H1 (cell line): ENCODE measurements around the gene UBASH3B. TPM values are rescaled to one million over a fixed set of nuclear protein-coding genes. Genes with fewer than 3 reads are reported as not detected.

Experiments
- CTCF ChIA-PET: fragments of 300-600 bp; sonication (Branson Sonifier 250); formaldehyde crosslinking; loops from one replicate; lab custom pipeline; 2021; ENCODE audit not compliant: partially characterized antibody; lab: Charles Lee
- POLR2A ChIA-PET: fragments of 300-600 bp; sonication (Branson Sonifier 250); formaldehyde crosslinking; loops from one replicate; lab custom pipeline; 2021; ENCODE audit warnings: inconsistent platforms; ENCODE audit not compliant: partially characterized antibody; lab: Charles Lee
- DNase-seq, 2 experiments: peaks; one replicate each; pipeline versions ENCODE4 v3.0.0 to v3.0.0-alpha.2; 2010 to 2022; ENCODE audit warnings: low spot score in 2 of 2, low read depth in 1 of 2, mixed read lengths in 1 of 2
- FAIRE-seq: peaks from 2 replicates; lab custom pipeline; 2011; peaks lifted over from hg19 to GRCh38; lab: Jason Lieb, UNC
- H2AFZ ChIP-seq: 2 replicates; pipeline ENCODE4 v1.8.1; 2012; ENCODE audit warnings: low read length, inconsistent platforms
- H2AK5ac ChIP-seq: 2 replicates; pipeline ENCODE4 v1.6.1; 2013; ENCODE audit warnings: low read depth, low read length
- H2BK120ac ChIP-seq: replicated peaks from 2 replicates; pipeline ENCODE3; 2013; ENCODE audit warnings: low read depth, low read length, inconsistent platforms
- H2BK12ac ChIP-seq: 2 replicates; pipeline ENCODE4 v1.6.1; 2013; ENCODE audit warnings: low read depth, low read length
- H2BK15ac ChIP-seq: 2 replicates; pipeline ENCODE4 v1.6.1; 2013; ENCODE audit warnings: low read length
- H2BK20ac ChIP-seq: 2 replicates; pipeline ENCODE4 v1.6.1; 2013; ENCODE audit warnings: low read length
- H2BK5ac ChIP-seq: 2 replicates; pipeline ENCODE4 v1.6.1; 2013; ENCODE audit warnings: low read depth, low read length
- H3K14ac ChIP-seq: 2 replicates; pipeline ENCODE4 v1.6.1; 2013; ENCODE audit warnings: inconsistent platforms; ENCODE audit not compliant: insufficient read length
- H3K18ac ChIP-seq: 2 replicates; pipeline ENCODE4 v1.6.1; 2013; ENCODE audit warnings: low read length; ENCODE audit errors: extremely low read depth
- H3K23ac ChIP-seq: 2 replicates; pipeline ENCODE4 v1.6.1; 2013; ENCODE audit warnings: inconsistent platforms; ENCODE audit not compliant: insufficient read length
- H3K23me2 ChIP-seq: 2 replicates; pipeline ENCODE4 v1.6.1; 2013; ENCODE audit warnings: low read depth, low read length
- H3K27ac ChIP-seq: 2 replicates; pipeline ENCODE4 v1.6.1; 2011; ENCODE audit warnings: low read depth, low read length, inconsistent platforms
- H3K27me3 ChIP-seq, 4 experiments: replicated peaks in 1 of 4; 1 replicate in 1 of 4; 2 replicates in 3 of 4; pipeline versions ENCODE4 v1.6.1 to v1.8.1; 2011 to 2013; ENCODE audit warnings: low read length in 3 of 4, mild to moderate bottlenecking in 3 of 4, inconsistent platforms in 2 of 4, mixed read lengths in 2 of 4, moderate library complexity in 1 of 4; ENCODE audit not compliant: control insufficient read depth in 3 of 4, insufficient read depth in 3 of 4; ENCODE audit errors: extremely low read depth in 1 of 4
- H3K36me3 ChIP-seq, 4 experiments: 2 replicates each; pipeline versions ENCODE4 v1.6.1 to v1.8.1; 2011 to 2013; ENCODE audit warnings: mild to moderate bottlenecking in 4 of 4, low read length in 3 of 4, moderate library complexity in 2 of 4, control low read depth in 1 of 4, inconsistent platforms in 1 of 4; ENCODE audit not compliant: insufficient read depth in 4 of 4, control insufficient read depth in 2 of 4
- H3K4ac ChIP-seq: replicated peaks from 2 replicates; pipeline ENCODE3; 2013; ENCODE audit warnings: low read length, low read depth, mixed read lengths, inconsistent platforms; ENCODE audit not compliant: insufficient read length
- H3K4me1 ChIP-seq, 4 experiments: replicated peaks in 1 of 4; 1 replicate in 1 of 4; 2 replicates in 3 of 4; pipeline versions ENCODE4 v1.6.1 to v1.8.1; 2011 to 2013; ENCODE audit warnings: low read length in 3 of 4, inconsistent platforms in 2 of 4, mixed read lengths in 1 of 4; ENCODE audit not compliant: insufficient read depth in 4 of 4, control insufficient read depth in 3 of 4
- H3K4me2 ChIP-seq, 2 experiments: 2 replicates each; pipeline versions ENCODE4 v1.6.1 to v1.8.1; 2011 to 2013; ENCODE audit warnings: low read depth in 2 of 2, low read length in 2 of 2, control low read depth in 1 of 2, inconsistent platforms in 1 of 2, mild to moderate bottlenecking in 1 of 2; ENCODE audit not compliant: insufficient read depth in 1 of 2
- H3K4me3 ChIP-seq, 4 experiments: fragments of 200-600, 300-600 bp in 1 of 4; sonication (generic), shearing (Covaris generic), sonication (Bioruptor Twin) in 1 of 4; 2 replicates each; pipeline versions ENCODE4 v1.5.1 to v1.8.1; 2011 to 2016; ENCODE audit warnings: low read length in 4 of 4, low read depth in 3 of 4, control low read depth in 2 of 4, inconsistent platforms in 2 of 4, mild to moderate bottlenecking in 2 of 4, mixed read lengths in 1 of 4, moderate library complexity in 1 of 4; ENCODE audit not compliant: insufficient read depth in 2 of 4; ENCODE audit errors: extremely low read depth in 1 of 4
- H3K56ac ChIP-seq: replicated peaks from 2 replicates; pipeline ENCODE3; 2013; ENCODE audit warnings: low read depth, mild to moderate bottlenecking, mixed read lengths, low read length, inconsistent platforms; ENCODE audit not compliant: insufficient read length
- H3K79me1 ChIP-seq: 2 replicates; pipeline ENCODE4 v1.6.1; 2013; ENCODE audit warnings: low read depth, low read length, control low read depth
- H3K79me2 ChIP-seq, 2 experiments: 2 replicates each; pipeline versions ENCODE4 v1.6.1 to v1.8.1; 2012 to 2013; ENCODE audit warnings: low read length in 2 of 2, mild to moderate bottlenecking in 2 of 2, inconsistent platforms in 1 of 2; ENCODE audit not compliant: insufficient read depth in 2 of 2, control insufficient read depth in 1 of 2
- H3K9ac ChIP-seq, 4 experiments: replicated peaks in 1 of 4; 1 replicate in 1 of 4; 2 replicates in 3 of 4; pipeline versions ENCODE4 v1.6.1 to v1.8.1; 2011 to 2013; ENCODE audit warnings: low read depth in 3 of 4, low read length in 3 of 4, control low read depth in 2 of 4, mild to moderate bottlenecking in 2 of 4, moderate library complexity in 2 of 4, inconsistent platforms in 1 of 4; ENCODE audit errors: extremely low read depth in 1 of 4
- H3K9me3 ChIP-seq, 2 experiments: 2 replicates each; pipeline versions ENCODE4 v1.6.1 to v1.8.1; 2012 to 2013; ENCODE audit warnings: mild to moderate bottlenecking in 2 of 2, moderate library complexity in 2 of 2, control low read depth in 1 of 2, inconsistent platforms in 1 of 2, low read depth in 1 of 2, low read length in 1 of 2, mixed read lengths in 1 of 2; ENCODE audit not compliant: insufficient read depth in 2 of 2
- H4K20me1 ChIP-seq, 2 experiments: replicated peaks in 1 of 2; 2 replicates each; pipeline versions ENCODE3 to v1.8.1; 2011 to 2013; ENCODE audit warnings: inconsistent platforms in 2 of 2, low read length in 2 of 2, mild to moderate bottlenecking in 1 of 2; ENCODE audit not compliant: insufficient read depth in 2 of 2, control insufficient read depth in 1 of 2
- H4K5ac ChIP-seq: 2 replicates; pipeline ENCODE4 v1.6.1; 2013; ENCODE audit warnings: low read length, low read depth, mixed read lengths, inconsistent platforms; ENCODE audit not compliant: insufficient read length
- H4K8ac ChIP-seq: 2 replicates; pipeline ENCODE4 v1.8.0; 2013; ENCODE audit warnings: mild to moderate bottlenecking, moderate library complexity, low read length, inconsistent platforms; ENCODE audit not compliant: insufficient read depth; ENCODE audit errors: extremely low read depth
- H4K91ac ChIP-seq: replicated peaks from 2 replicates; pipeline ENCODE3; 2013; ENCODE audit warnings: low read length, mixed read lengths, inconsistent platforms; ENCODE audit not compliant: insufficient read length
- BCL11A ChIP-seq, 2 experiments: IDR thresholded peaks; one replicate each; pipeline ENCODE4 v1.6.1; 2011; ENCODE audit warnings: low read depth in 2 of 2, low read length in 2 of 2, mild to moderate bottlenecking in 2 of 2
- CBX8 ChIP-seq: fragments of 300-800, 300-1000 bp; sonication (generic); IDR thresholded peaks from 2 replicates; pipeline ENCODE4 v1.7.1; 2016; ENCODE audit warnings: low read depth, low read length, borderline replicate concordance
- EP300 ChIP-seq, 2 experiments: IDR thresholded peaks; 1 replicate in 1 of 2; 2 replicates in 1 of 2; pipeline ENCODE4 v1.6.1; 2011 to 2012; ENCODE audit warnings: low read depth in 2 of 2, low read length in 2 of 2, mild to moderate bottlenecking in 2 of 2, borderline replicate concordance in 1 of 2, inconsistent platforms in 1 of 2, moderate library complexity in 1 of 2
- HDAC6 ChIP-seq: IDR thresholded peaks from one replicate; pipeline ENCODE4 v1.7.1; 2012; ENCODE audit warnings: low read depth, mild to moderate bottlenecking, inconsistent platforms, low read length, moderate library complexity
- JUN ChIP-seq: IDR thresholded peaks from 2 replicates; pipeline ENCODE4 v1.6.1; 2011; ENCODE audit warnings: low read depth, mild to moderate bottlenecking, improper control_type of control experiment, low read length
- KDM5A ChIP-seq: fragments of 200-600 bp; IDR thresholded peaks from 2 replicates; pipeline ENCODE4 v1.7.1; 2012; ENCODE audit warnings: mild to moderate bottlenecking, low read length, inconsistent platforms, mixed read lengths
- POLR2AphosphoS5 ChIP-seq: IDR thresholded peaks from 2 replicates; pipeline ENCODE4 v1.6.1; 2011; ENCODE audit warnings: low read depth, low read length
- SRF ChIP-seq: IDR thresholded peaks from 2 replicates; pipeline ENCODE4 v1.6.1; 2011; ENCODE audit warnings: mild to moderate bottlenecking, low read depth, low read length, moderate library complexity
- WGBS, 2 experiments: shearing (Covaris generic) in 1 of 2; methylation state at CpG; one replicate each; pipeline versions ENCODE4 v1.1.6 to v1.1.7; 2013 to 2015; ENCODE audit warnings: low lambda C conversion rate in 2 of 2, mixed read lengths in 2 of 2, inconsistent platforms in 1 of 2, low coverage in 1 of 2, missing lambda C conversion rate in 1 of 2; ENCODE audit not compliant: insufficient replicate concordance in 2 of 2, insufficient coverage in 1 of 2, insufficient read length in 1 of 2; ENCODE audit errors: extremely low coverage in 1 of 2, missing lambda C conversion rate in 1 of 2; 5-methylcytosine and 5-hydroxymethylcytosine counted together
- polyA plus RNA-seq, 7 experiments: library from polyadenylated mRNA; depleted of rRNA in 3 of 7; stranded (reverse) in 5 of 7; unstranded in 2 of 7; fragments of >200 nt in 5 of 7; fragments of 200-250 nt in 2 of 7; gene quantifications; 1 replicate in 5 of 7; 2 replicates in 1 of 7; 4 replicates in 1 of 7; pipeline versions ENCODE4 v1.2.1 to v1.2.3, GENCODE V29; 2011 to 2013; ENCODE audit warnings: missing spikeins in 2 of 7, mixed read lengths in 2 of 7
- total RNA-seq: library from RNA; stranded (reverse); fragmentation: NEBNext Ultra II Directional; extraction: Animal tissue kit (Norgen Biotek cat#: 25700); gene quantifications from 2 replicates; pipeline ENCODE4 v1.2.1, GENCODE V29; 2021
- TF ChIP-seq, protein P1 (sequence below): IDR thresholded peaks from 2 replicates; pipeline ENCODE4 v1.6.1; 2011; ENCODE audit warnings: low read length, improper control_type of control experiment

UBASH3B gene
- total and polyA plus RNA-seq, 2 of the 8 experiments (the other 6 are each of a cell fraction or from before 2014, with no cell fraction given) = 7.5 to 9.5 TPM

DNA sequence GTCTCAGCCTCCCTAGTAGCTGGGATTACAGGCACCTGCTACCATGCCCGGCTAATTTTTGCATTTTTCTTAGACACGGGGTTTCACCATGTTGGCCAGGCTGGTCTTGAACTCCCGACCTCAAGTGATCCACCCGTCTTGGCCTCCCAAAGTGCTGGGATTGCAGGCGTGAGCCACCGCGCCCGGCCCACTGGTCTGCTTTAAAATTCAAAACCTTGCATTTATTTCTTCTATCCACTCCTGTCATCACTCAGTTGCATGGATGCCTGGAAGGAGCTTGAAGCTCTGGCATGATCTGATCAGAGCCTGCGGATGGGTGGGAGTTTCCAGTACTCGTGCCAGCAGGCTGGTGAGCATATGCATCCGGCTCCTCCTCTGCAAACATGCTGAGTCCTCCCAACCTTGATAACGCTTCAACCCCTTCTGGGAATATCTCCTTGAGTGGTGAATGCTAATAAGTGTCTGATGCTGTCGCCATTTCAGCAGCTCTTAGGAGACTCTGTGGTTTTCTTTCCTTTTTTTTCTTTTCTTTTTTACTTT lies 39.6 kb downstream of the UBASH3B start:
- ChIA-PET CTCF (interaction anchor here (0.6 to 4.0 kb wide), 5 partner anchors 18 to 86 kb away, joined by 3 to 13 read pairs (median 4); no protein-coding TSS in a partner anchor), POLR2A (no interaction called here)
- no peak overlapping the region for H4K8ac ChIP-seq
- no peak overlapping the region for H3K23ac ChIP-seq
- H3K9me3 ChIP-seq = no peaks in the 10 kb centered on the region
- no peak overlapping the region for H2AFZ ChIP-seq
- no peak overlapping the region for H2AK5ac ChIP-seq
- H2BK15ac ChIP-seq = no peak overlapping the region
- H3K27me3 ChIP-seq = no peaks in the 10 kb centered on the region
- H4K20me1 ChIP-seq = no peaks in the 10 kb centered on the region
- H3K27ac ChIP-seq = no peak overlapping the region
- no peak overlapping the region for H3K4ac ChIP-seq
- H3K4me1 ChIP-seq = peaks cover 7 to 20% (median 14%) of the 10 kb centered on the region in 4 experiments; a peak in 6 of 7 replicates
- 93% methylated on average over 12 of the region's 13 CpGs; no CpG with 5 or more reads in 1 of the 2 experiments for WGBS, 2 experiments
- no peaks in the 10 kb centered on the region for H3K79me2 ChIP-seq
- TF ChIP-seq KDM5A = no peak
- no peak for TF ChIP-seq HDAC6
- no peak for TF ChIP-seq POLR2AphosphoS5
- TF ChIP-seq, protein P1, sequence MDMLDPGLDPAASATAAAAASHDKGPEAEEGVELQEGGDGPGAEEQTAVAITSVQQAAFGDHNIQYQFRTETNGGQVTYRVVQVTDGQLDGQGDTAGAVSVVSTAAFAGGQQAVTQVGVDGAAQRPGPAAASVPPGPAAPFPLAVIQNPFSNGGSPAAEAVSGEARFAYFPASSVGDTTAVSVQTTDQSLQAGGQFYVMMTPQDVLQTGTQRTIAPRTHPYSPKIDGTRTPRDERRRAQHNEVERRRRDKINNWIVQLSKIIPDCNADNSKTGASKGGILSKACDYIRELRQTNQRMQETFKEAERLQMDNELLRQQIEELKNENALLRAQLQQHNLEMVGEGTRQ = no peak
- no peak for TF ChIP-seq JUN
- TF ChIP-seq BCL11A (IDR thresholded peaks at IDR 0.05; ENCODE audit: low read depth in 2 of 2, low read length in 2 of 2) = no peak
- no peak for TF ChIP-seq SRF
- TF ChIP-seq EP300 (IDR thresholded peaks at IDR 0.05; ENCODE audit: borderline replicate concordance in 1 of 2, low read depth in 2 of 2, low read length in 2 of 2) = no peak
- no peak for TF ChIP-seq CBX8
- H3K9ac ChIP-seq = no peak overlapping the region
- no peak overlapping the region for H4K91ac ChIP-seq
- no peak overlapping the region for H2BK20ac ChIP-seq
- no peak overlapping the region for H3K4me3 ChIP-seq
- H3K36me3 ChIP-seq = no peaks in the 10 kb centered on the region
- H3K79me1 ChIP-seq = peaks cover 4% of the 10 kb centered on the region
- no peak overlapping the region for H3K18ac ChIP-seq
- H2BK12ac ChIP-seq = no peak overlapping the region
- H2BK5ac ChIP-seq = no peak overlapping the region
- no peak overlapping the region for H3K56ac ChIP-seq
- no peak overlapping the region for H3K4me2 ChIP-seq
- DNase-seq = no peak
- FAIRE-seq = no peak
- H4K5ac ChIP-seq = no peak overlapping the region
- H3K23me2 ChIP-seq = no peaks in the 10 kb centered on the region
- H2BK120ac ChIP-seq = no peak overlapping the region
- H3K14ac ChIP-seq = no peak overlapping the region
